GM12878 (cell line): ENCODE data around the gene FIZ1.

Source experiments
- ETV6 ChIP-seq, 2 experiments: fragments of 450-650 bp in 1 of 2; IDR thresholded peaks in 1 of 2; conservative IDR thresholded peaks in 1 of 2; 2 replicates each; pipeline ENCODE4 v1.6.1; 2014; ENCODE audit warnings: antibody characterized with exemption in 1 of 2, borderline replicate concordance in 1 of 2, low read depth in 1 of 2, mild to moderate bottlenecking in 1 of 2, moderate library complexity in 1 of 2
- EZH2 ChIP-seq: IDR thresholded peaks from 2 replicates; pipeline ENCODE4 v1.6.1; 2012; ENCODE audit warnings: low read depth, mild to moderate bottlenecking, control low read depth, inconsistent platforms, low read length, borderline replicate concordance; ENCODE audit not compliant: control insufficient read depth
- JUND ChIP-seq: IDR thresholded peaks from 2 replicates; pipeline ENCODE4 v1.6.1; 2012; ENCODE audit warnings: low read depth, mild to moderate bottlenecking, low read length, improper control_type of control experiment, moderate library complexity
- MTA2 ChIP-seq: fragments of 450-650 bp; IDR thresholded peaks from 2 replicates; pipeline ENCODE4 v1.6.1; 2016; ENCODE audit warnings: low read depth, mild to moderate bottlenecking, moderate library complexity
- RCOR1 ChIP-seq: conservative IDR thresholded peaks from 2 replicates; pipeline ENCODE4 v1.6.1; 2012; ENCODE audit warnings: low read depth, low read length, improper control_type of control experiment
- TAF1 ChIP-seq: IDR thresholded peaks from 2 replicates; pipeline ENCODE4 v1.6.1; 2011; ENCODE audit warnings: mild to moderate bottlenecking, low read depth, low read length, borderline replicate concordance
- TCF7 ChIP-seq: IDR thresholded peaks from 2 replicates; pipeline ENCODE4 v1.6.1; 2014; ENCODE audit warnings: antibody characterized with exemption, borderline replicate concordance
- YY1 ChIP-seq: IDR thresholded peaks from 2 replicates; pipeline ENCODE4 v1.6.1; 2011; ENCODE audit warnings: low read depth, mild to moderate bottlenecking, low read length
- TF ChIP-seq, protein P1 (sequence below), 3 experiments: IDR thresholded peaks in 2 of 3; conservative IDR thresholded peaks in 1 of 3; 2 replicates each; pipeline ENCODE4 v1.5.1; 2011; ENCODE audit warnings: low read depth in 3 of 3, low read length in 3 of 3, mild to moderate bottlenecking in 3 of 3, control low read depth in 2 of 3, moderate library complexity in 2 of 3, inconsistent platforms in 1 of 3, mixed read lengths in 1 of 3; ENCODE audit not compliant: control insufficient read depth in 2 of 3, insufficient read depth in 1 of 3; ENCODE audit errors: extremely low read depth in 1 of 3
- TF ChIP-seq, protein P2 (sequence below): IDR thresholded peaks from 2 replicates; pipeline ENCODE4 v1.6.1; 2012; ENCODE audit warnings: low read length, inconsistent platforms
- TF ChIP-seq, protein P3 (sequence below): fragments of 450-650 bp; IDR thresholded peaks from 2 replicates; pipeline ENCODE4 v1.6.1; 2016; ENCODE audit warnings: mild to moderate bottlenecking
- TF ChIP-seq, protein P4 (sequence below): IDR thresholded peaks from 2 replicates; pipeline ENCODE4 v1.6.1; 2012; ENCODE audit warnings: low read depth, low read length, improper control_type of control experiment

DNA sequence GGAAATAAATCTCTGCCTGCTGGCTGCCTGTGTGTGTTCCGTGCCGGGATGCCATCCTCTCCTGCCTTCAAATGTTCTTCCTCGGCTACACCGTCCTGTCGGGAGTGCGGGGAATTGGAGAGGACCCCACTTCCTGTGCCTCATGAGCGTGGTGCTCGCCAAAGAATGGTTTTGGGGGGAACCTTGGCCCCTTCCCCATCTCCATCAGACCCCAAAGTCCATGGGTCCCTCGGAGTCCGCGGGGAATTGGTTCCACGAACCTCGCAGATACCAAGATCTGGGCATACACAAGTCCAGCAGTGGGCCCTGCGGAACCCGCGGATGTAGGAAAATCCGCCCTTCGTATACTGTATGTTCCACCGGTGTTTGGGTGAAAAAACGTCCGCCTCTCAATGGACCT lies 3.8 kb upstream of the FIZ1 start:
- TF ChIP-seq TAF1 (no peak), RCOR1 (no peak), JUND (no peak), EZH2 (no peak), TCF7 (no peak), YY1 (no peak), MTA2 (no peak), ETV6 (conservative IDR thresholded peaks at IDR 0.05 in 1 of 2, IDR thresholded peaks at IDR 0.05 in 1 of 2; ENCODE audit: borderline replicate concordance in 1 of 2, low read depth in 1 of 2) (no peak)
- TF ChIP-seq, protein P1, sequence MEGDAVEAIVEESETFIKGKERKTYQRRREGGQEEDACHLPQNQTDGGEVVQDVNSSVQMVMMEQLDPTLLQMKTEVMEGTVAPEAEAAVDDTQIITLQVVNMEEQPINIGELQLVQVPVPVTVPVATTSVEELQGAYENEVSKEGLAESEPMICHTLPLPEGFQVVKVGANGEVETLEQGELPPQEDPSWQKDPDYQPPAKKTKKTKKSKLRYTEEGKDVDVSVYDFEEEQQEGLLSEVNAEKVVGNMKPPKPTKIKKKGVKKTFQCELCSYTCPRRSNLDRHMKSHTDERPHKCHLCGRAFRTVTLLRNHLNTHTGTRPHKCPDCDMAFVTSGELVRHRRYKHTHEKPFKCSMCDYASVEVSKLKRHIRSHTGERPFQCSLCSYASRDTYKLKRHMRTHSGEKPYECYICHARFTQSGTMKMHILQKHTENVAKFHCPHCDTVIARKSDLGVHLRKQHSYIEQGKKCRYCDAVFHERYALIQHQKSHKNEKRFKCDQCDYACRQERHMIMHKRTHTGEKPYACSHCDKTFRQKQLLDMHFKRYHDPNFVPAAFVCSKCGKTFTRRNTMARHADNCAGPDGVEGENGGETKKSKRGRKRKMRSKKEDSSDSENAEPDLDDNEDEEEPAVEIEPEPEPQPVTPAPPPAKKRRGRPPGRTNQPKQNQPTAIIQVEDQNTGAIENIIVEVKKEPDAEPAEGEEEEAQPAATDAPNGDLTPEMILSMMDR (IDR thresholded peaks at IDR 0.05 in 2 of 3, conservative IDR thresholded peaks at IDR 0.05 in 1 of 3; ENCODE audit: control insufficient read depth in 2 of 3, extremely low read depth in 1 of 3, insufficient read depth in 1 of 3, low read depth in 3 of 3, low read length in 3 of 3) = no peak
- TF ChIP-seq, protein P2, sequence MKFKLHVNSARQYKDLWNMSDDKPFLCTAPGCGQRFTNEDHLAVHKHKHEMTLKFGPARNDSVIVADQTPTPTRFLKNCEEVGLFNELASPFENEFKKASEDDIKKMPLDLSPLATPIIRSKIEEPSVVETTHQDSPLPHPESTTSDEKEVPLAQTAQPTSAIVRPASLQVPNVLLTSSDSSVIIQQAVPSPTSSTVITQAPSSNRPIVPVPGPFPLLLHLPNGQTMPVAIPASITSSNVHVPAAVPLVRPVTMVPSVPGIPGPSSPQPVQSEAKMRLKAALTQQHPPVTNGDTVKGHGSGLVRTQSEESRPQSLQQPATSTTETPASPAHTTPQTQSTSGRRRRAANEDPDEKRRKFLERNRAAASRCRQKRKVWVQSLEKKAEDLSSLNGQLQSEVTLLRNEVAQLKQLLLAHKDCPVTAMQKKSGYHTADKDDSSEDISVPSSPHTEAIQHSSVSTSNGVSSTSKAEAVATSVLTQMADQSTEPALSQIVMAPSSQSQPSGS = no peak
- TF ChIP-seq, protein P3, sequence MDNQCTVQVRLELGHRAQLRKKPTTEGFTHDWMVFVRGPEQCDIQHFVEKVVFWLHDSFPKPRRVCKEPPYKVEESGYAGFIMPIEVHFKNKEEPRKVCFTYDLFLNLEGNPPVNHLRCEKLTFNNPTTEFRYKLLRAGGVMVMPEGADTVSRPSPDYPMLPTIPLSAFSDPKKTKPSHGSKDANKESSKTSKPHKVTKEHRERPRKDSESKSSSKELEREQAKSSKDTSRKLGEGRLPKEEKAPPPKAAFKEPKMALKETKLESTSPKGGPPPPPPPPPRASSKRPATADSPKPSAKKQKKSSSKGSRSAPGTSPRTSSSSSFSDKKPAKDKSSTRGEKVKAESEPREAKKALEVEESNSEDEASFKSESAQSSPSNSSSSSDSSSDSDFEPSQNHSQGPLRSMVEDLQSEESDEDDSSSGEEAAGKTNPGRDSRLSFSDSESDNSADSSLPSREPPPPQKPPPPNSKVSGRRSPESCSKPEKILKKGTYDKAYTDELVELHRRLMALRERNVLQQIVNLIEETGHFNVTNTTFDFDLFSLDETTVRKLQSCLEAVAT = no peak
- TF ChIP-seq, protein P4, sequence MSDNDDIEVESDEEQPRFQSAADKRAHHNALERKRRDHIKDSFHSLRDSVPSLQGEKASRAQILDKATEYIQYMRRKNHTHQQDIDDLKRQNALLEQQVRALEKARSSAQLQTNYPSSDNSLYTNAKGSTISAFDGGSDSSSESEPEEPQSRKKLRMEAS = no peak
